SK-N-SH treated with all-trans-retinoic acid at 6 μM for 48 hours (cell line): ENCODE results near the gene HDAC4.

Source experiments
- ATAC-seq: fragments of 200-7000 bp; cut with Tn5 transposase; 3 replicates; pipeline ENCODE4 v1.9.1; 2020; ENCODE audit warnings: mild to moderate bottlenecking, moderate library complexity
- CSDC2 ChIP-seq: fragments of 250-450 bp; sonication (Bioruptor Pico); IDR thresholded peaks from 2 replicates; pipeline ENCODE4 v1.5.0; 2020; ENCODE audit warnings: mild to moderate bottlenecking, moderate library complexity
- CSRNP3 ChIP-seq: fragments of 250-450 bp; sonication (Bioruptor Pico); IDR thresholded peaks from 2 replicates; pipeline ENCODE4 v1.5.1; 2021; ENCODE audit warnings: mild to moderate bottlenecking, moderate library complexity
- ESRRG ChIP-seq: fragments of 250-450 bp; sonication (Bioruptor Pico); IDR thresholded peaks from 2 replicates; pipeline ENCODE4 v1.6.1; 2021; ENCODE audit warnings: mild to moderate bottlenecking
- GLIS3 ChIP-seq: fragments of 250-450 bp; sonication (Bioruptor Pico); IDR thresholded peaks from 2 replicates; pipeline ENCODE4 v1.5.0; 2020; ENCODE audit warnings: mild to moderate bottlenecking, moderate library complexity
- ISL1 ChIP-seq: fragments of 250-450 bp; sonication (Bioruptor Pico); IDR thresholded peaks from 2 replicates; pipeline ENCODE4 v2.1.2; 2022; ENCODE audit warnings: mild to moderate bottlenecking, moderate library complexity
- OSR1 ChIP-seq: fragments of 250-450 bp; sonication (Bioruptor Pico); IDR thresholded peaks from 2 replicates; pipeline ENCODE4 v1.8.0; 2022; ENCODE audit warnings: moderate library complexity, mild to moderate bottlenecking, inconsistent platforms
- SNAI2 ChIP-seq: fragments of 250-450 bp; sonication (Bioruptor Pico); IDR thresholded peaks from 2 replicates; pipeline ENCODE4 v1.5.0; 2020; ENCODE audit warnings: mild to moderate bottlenecking, moderate library complexity
- TOX ChIP-seq: fragments of 250-450 bp; sonication (Bioruptor Pico); IDR thresholded peaks from 2 replicates; pipeline ENCODE4 v1.8.0; 2021; ENCODE audit warnings: mild to moderate bottlenecking, moderate library complexity, borderline replicate concordance
- TSHZ2 ChIP-seq: fragments of 250-450 bp; sonication (Bioruptor Pico); IDR thresholded peaks from 2 replicates; pipeline ENCODE4 v1.5.0; 2020; ENCODE audit warnings: mild to moderate bottlenecking, moderate library complexity
- ZC3H10 ChIP-seq: fragments of 250-450 bp; sonication (Bioruptor Pico); IDR thresholded peaks from 2 replicates; pipeline ENCODE4 v1.5.1; 2021; ENCODE audit warnings: mild to moderate bottlenecking, moderate library complexity
- ZFP3 ChIP-seq: fragments of 250-450 bp; sonication (Bioruptor Pico); IDR thresholded peaks from 2 replicates; pipeline ENCODE4 v1.5.0; 2020; ENCODE audit warnings: mild to moderate bottlenecking, moderate library complexity
- ZFP30 ChIP-seq: fragments of 450-650 bp; formaldehyde crosslinking; IDR thresholded peaks from 2 replicates; pipeline ENCODE4 v1.5.0; 2022; ENCODE audit warnings: mild to moderate bottlenecking, moderate library complexity
- ZNF565 ChIP-seq: fragments of 450-650 bp; formaldehyde crosslinking; conservative IDR thresholded peaks from 2 replicates; pipeline ENCODE4 v1.5.0; 2020; ENCODE audit warnings: low read depth, mild to moderate bottlenecking, moderate library complexity
- ZNF8 ChIP-seq: fragments of 450-650 bp; formaldehyde crosslinking; IDR thresholded peaks from 2 replicates; pipeline ENCODE4 v1.5.0; 2020; ENCODE audit warnings: mild to moderate bottlenecking, moderate library complexity
- TF ChIP-seq, protein P1 (sequence below): fragments of 250-450 bp; sonication (Bioruptor Pico); IDR thresholded peaks from 2 replicates; pipeline ENCODE4 v1.8.0; 2021; ENCODE audit warnings: low read depth, mild to moderate bottlenecking, moderate library complexity, borderline replicate concordance
- TF ChIP-seq, protein P2 (sequence below): fragments of 250-450 bp; sonication (Bioruptor Pico); IDR thresholded peaks from 2 replicates; pipeline ENCODE4 v1.8.0; 2020; ENCODE audit warnings: mild to moderate bottlenecking, moderate library complexity, borderline replicate concordance
- TF ChIP-seq, protein P3 (sequence below): fragments of 250-450 bp; sonication (Bioruptor Pico); IDR thresholded peaks from 2 replicates; pipeline ENCODE4 v1.5.1; 2020; ENCODE audit warnings: low read depth, mild to moderate bottlenecking, moderate library complexity

The HDAC4 gene

GRCh38 chr2:239285071-239285931 lies 115.5 kb downstream of the HDAC4 start:
- no peak for ATAC-seq
- TF ChIP-seq ESRRG (CRISPR knock-in tag) = no peak
- TF ChIP-seq ZFP30 (CRISPR knock-in tag) = no peak
- TF ChIP-seq ZC3H10 (CRISPR knock-in tag) = no peak
- TF ChIP-seq, protein P1, sequence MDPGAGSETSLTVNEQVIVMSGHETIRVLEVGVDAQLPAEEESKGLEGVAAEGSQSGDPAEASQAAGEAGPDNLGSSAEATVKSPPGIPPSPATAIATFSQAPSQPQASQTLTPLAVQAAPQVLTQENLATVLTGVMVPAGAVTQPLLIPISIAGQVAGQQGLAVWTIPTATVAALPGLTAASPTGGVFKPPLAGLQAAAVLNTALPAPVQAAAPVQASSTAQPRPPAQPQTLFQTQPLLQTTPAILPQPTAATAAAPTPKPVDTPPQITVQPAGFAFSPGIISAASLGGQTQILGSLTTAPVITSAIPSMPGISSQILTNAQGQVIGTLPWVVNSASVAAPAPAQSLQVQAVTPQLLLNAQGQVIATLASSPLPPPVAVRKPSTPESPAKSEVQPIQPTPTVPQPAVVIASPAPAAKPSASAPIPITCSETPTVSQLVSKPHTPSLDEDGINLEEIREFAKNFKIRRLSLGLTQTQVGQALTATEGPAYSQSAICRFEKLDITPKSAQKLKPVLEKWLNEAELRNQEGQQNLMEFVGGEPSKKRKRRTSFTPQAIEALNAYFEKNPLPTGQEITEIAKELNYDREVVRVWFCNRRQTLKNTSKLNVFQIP (CRISPR knock-in tag) = no peak
- TF ChIP-seq, protein P2, sequence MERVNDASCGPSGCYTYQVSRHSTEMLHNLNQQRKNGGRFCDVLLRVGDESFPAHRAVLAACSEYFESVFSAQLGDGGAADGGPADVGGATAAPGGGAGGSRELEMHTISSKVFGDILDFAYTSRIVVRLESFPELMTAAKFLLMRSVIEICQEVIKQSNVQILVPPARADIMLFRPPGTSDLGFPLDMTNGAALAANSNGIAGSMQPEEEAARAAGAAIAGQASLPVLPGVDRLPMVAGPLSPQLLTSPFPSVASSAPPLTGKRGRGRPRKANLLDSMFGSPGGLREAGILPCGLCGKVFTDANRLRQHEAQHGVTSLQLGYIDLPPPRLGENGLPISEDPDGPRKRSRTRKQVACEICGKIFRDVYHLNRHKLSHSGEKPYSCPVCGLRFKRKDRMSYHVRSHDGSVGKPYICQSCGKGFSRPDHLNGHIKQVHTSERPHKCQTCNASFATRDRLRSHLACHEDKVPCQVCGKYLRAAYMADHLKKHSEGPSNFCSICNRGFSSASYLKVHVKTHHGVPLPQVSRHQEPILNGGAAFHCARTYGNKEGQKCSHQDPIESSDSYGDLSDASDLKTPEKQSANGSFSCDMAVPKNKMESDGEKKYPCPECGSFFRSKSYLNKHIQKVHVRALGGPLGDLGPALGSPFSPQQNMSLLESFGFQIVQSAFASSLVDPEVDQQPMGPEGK = no peak
- TF ChIP-seq GLIS3 = no peak
- no peak for TF ChIP-seq TOX (CRISPR knock-in tag)
- TF ChIP-seq, protein P3, sequence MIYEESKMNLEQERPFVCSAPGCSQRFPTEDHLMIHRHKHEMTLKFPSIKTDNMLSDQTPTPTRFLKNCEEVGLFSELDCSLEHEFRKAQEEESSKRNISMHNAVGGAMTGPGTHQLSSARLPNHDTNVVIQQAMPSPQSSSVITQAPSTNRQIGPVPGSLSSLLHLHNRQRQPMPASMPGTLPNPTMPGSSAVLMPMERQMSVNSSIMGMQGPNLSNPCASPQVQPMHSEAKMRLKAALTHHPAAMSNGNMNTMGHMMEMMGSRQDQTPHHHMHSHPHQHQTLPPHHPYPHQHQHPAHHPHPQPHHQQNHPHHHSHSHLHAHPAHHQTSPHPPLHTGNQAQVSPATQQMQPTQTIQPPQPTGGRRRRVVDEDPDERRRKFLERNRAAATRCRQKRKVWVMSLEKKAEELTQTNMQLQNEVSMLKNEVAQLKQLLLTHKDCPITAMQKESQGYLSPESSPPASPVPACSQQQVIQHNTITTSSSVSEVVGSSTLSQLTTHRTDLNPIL (CRISPR knock-in tag) = no peak
- no peak for TF ChIP-seq ZNF8 (CRISPR knock-in tag)

DNA sequence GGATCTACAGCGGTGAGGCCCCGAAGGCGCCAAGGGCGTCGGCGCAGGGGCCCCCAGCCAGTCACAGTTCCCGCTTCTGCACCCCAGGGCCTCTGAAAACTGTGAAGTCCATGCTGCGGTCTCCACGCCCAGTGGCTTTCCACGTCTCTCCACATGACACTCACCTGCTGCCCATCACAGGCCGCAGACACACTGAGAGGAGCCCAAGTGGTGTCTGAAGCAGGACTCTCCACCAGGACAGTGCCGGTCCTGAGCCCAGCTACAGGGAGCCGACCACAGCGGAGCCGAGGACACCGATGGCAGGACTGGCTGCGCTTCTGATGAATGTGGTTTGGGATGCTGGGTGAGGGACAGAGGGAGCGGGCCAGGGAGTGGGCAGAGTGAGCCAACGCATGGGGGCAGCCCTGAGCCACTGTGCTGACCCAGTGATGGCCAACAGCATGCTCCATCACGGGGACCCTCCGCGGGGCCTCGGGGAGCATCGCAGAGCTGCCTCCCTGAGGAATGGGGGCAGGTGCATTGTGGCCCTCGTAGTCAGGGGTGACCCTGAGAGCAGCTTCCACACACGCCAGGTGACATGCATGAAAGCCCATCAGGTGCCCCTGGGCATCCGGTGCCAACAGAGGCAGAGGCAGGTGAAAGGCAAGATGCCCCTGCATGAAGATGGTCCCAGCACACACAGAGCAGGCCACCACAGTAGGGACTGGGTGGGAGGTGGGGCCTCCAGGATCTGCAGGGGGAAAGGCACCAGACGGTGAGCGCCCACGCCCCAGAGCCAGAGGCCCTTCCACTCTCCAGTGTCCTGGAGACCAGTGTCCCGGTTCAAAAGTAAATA lies 116.6 kb downstream of the HDAC4 start:
- ATAC-seq = no peak

More for the DNA sequence above, 116.6 kb downstream of the HDAC4 start:
- TF ChIP-seq, protein P3 (CRISPR knock-in tag) = no peak
- TF ChIP-seq TOX (CRISPR knock-in tag) = no peak
- TF ChIP-seq OSR1 (CRISPR knock-in tag) = no peak
- TF ChIP-seq CSRNP3 = no peak
- TF ChIP-seq SNAI2 = no peak
- no peak for TF ChIP-seq TSHZ2 (CRISPR knock-in tag)
- TF ChIP-seq, protein P1 (CRISPR knock-in tag) = no peak
- no peak for TF ChIP-seq ZC3H10 (CRISPR knock-in tag)
- no peak for TF ChIP-seq ZFP3 (CRISPR knock-in tag)
- TF ChIP-seq CSDC2 (CRISPR knock-in tag) = no peak
- TF ChIP-seq ISL1 (CRISPR knock-in tag) = no peak
- no peak for TF ChIP-seq GLIS3
- TF ChIP-seq, protein P2 = no peak
- TF ChIP-seq ZNF565 (CRISPR knock-in tag) = no peak
